GM12878 (cell line): ENCODE measurements around the gene GHITM. TPM values are rescaled to one million over a fixed set of nuclear protein-coding genes. Genes with fewer than 3 reads are reported as not detected.
"Not testable (repeated sequence)": the region's sequence is repeated elsewhere in the genome, so short reads cannot be mapped to it uniquely, and the experiment has no call there.

ENCODE experiments used
- ATAC-seq: fragments of 200-7000 bp; cut with Tn5 transposase; 3 replicates; pipeline ENCODE4 v1.9.1; 2020; ENCODE audit warnings: mild to moderate bottlenecking, moderate library complexity
- BruUV-seq: library from RNA; stranded (reverse); fragments of 400-500 nt; replicated peaks from 2 replicates; lab custom pipeline; 2021; lab: Mats Ljungman, UMichigan
- CTCF ChIA-PET: fragments of 300-600 bp; sonication (Branson Sonifier 250); formaldehyde crosslinking; extraction: SDS; loops from one replicate; lab custom pipeline; 2021; ENCODE audit warnings: inconsistent platforms; lab: Yijun Ruan, JAX
- POLR2A ChIA-PET: fragments of 350-600 bp; formaldehyde crosslinking; extraction: SDS; loops from one replicate; lab custom pipeline; 2021; ENCODE audit warnings: inconsistent platforms; lab: Charles Lee
- RAD21 ChIA-PET: fragments of 300-600 bp; sonication (Branson Sonifier 250); formaldehyde crosslinking; loops from one replicate; lab custom pipeline; 2023; ENCODE audit warnings: antibody characterized with exemption; ENCODE audit not compliant: unreplicated experiment; lab: Charles Lee
- SMC1A ChIA-PET: fragments of 300-600 bp; sonication (Branson Sonifier 250); formaldehyde crosslinking; loops from one replicate; lab custom pipeline; 2023; ENCODE audit not compliant: unreplicated experiment, uncharacterized antibody; lab: Charles Lee
- DNase-seq: peaks from one replicate; pipeline ENCODE4 v3.0.0-alpha.2; 2011; ENCODE audit warnings: low read depth, low spot score
- FAIRE-seq: peaks from 3 replicates; lab custom pipeline; 2011; peaks lifted over from hg19 to GRCh38; lab: Jason Lieb, UNC
- H2AFZ ChIP-seq: 2 replicates; pipeline ENCODE4 v1.6.0; 2011; ENCODE audit warnings: low read depth, low read length, control low read depth; ENCODE audit not compliant: control insufficient read depth
- H3K27ac ChIP-seq: 2 replicates; pipeline ENCODE4 v1.5.1; 2011; ENCODE audit warnings: control low read depth; ENCODE audit not compliant: control insufficient read depth, insufficient read depth
- H3K27me3 ChIP-seq, 2 experiments: replicated peaks in 1 of 2; 2 replicates each; pipeline versions ENCODE4 v1.6.0 to v1.6.1; 2011; ENCODE audit warnings: low read length in 1 of 2; ENCODE audit not compliant: control insufficient read depth in 2 of 2, insufficient read depth in 2 of 2
- H3K36me3 ChIP-seq, 2 experiments: 2 replicates each; pipeline ENCODE4 v1.5.1; 2011; ENCODE audit warnings: low read length in 1 of 2; ENCODE audit not compliant: control insufficient read depth in 2 of 2, insufficient read depth in 2 of 2
- H3K4me1 ChIP-seq: 2 replicates; pipeline ENCODE4 v1.6.1; 2011; ENCODE audit warnings: mild to moderate bottlenecking, low read length, moderate library complexity, mixed read lengths; ENCODE audit not compliant: control insufficient read depth, insufficient read depth
- H3K4me2 ChIP-seq: 2 replicates; pipeline ENCODE4 v1.6.0; 2011; ENCODE audit warnings: control low read depth; ENCODE audit not compliant: control insufficient read depth, insufficient read depth
- H3K4me3 ChIP-seq: fragments of 200-600 bp; sonication (generic); 2 replicates; pipeline ENCODE4 v1.5.1; 2016
- H3K79me2 ChIP-seq: 2 replicates; pipeline ENCODE4 v1.6.0; 2011; ENCODE audit warnings: low read length; ENCODE audit not compliant: control insufficient read depth, insufficient read depth
- H3K9ac ChIP-seq: 2 replicates; pipeline ENCODE4 v1.8.0; 2011; ENCODE audit warnings: low read length, control low read depth, mixed read lengths; ENCODE audit not compliant: control insufficient read depth, insufficient read depth
- H3K9me3 ChIP-seq: replicated peaks from 3 replicates; pipeline ENCODE4 v1.5.1; 2011; ENCODE audit warnings: mild to moderate bottlenecking, low read length; ENCODE audit not compliant: control insufficient read depth, insufficient read depth
- H4K20me1 ChIP-seq: 2 replicates; pipeline ENCODE4 v1.6.0; 2011; ENCODE audit not compliant: control insufficient read depth, insufficient read depth
- RAD21 ChIP-seq: IDR thresholded peaks from 2 replicates; pipeline ENCODE4 v1.6.1; 2011; ENCODE audit warnings: mild to moderate bottlenecking, low read depth, low read length, moderate library complexity; ENCODE audit not compliant: insufficient read depth
- WGBS: methylation state at CpG from one replicate; pipeline ENCODE4 v1.1.6; 2016; ENCODE audit warnings: low lambda C conversion rate; ENCODE audit not compliant: insufficient replicate concordance, insufficient coverage; ENCODE audit errors: missing lambda C conversion rate; 5-methylcytosine and 5-hydroxymethylcytosine counted together
- in situ Hi-C: fragments of 300-500 bp; cut with MboI; formaldehyde crosslinking; loops from 9 replicates; pipeline ENCODE4 v1.14.3; 2018; ENCODE audit warnings: mixed read lengths
- intact Hi-C: fragments of 100-400 bp; cut with micrococcal nuclease; formaldehyde crosslinking; loops from one replicate; pipeline ENCODE4 v1.14.2; 2022; ENCODE audit not compliant: unreplicated experiment
- polyA plus RNA-seq, 11 experiments: library from polyadenylated mRNA; depleted of rRNA in 4 of 11; unstranded in 6 of 11; stranded (reverse) in 5 of 11; fragments of >200 nt; fragmentation: Nextera tagmentation in 4 of 11; fragmentation: Illumina TruSeq in 1 of 11; extraction: Ambion mirVana in 4 of 11; extraction: Trizol in 1 of 11; gene quantifications; 1 replicate in 1 of 11; 2 replicates in 10 of 11; pipeline versions ENCODE4 v1.2.1 to v1.2.3, GENCODE V29; 2011 to 2016; ENCODE audit warnings: inconsistent platforms in 2 of 11, missing spikeins in 2 of 11, low read depth in 1 of 11
- total RNA-seq, 4 experiments: library from RNA; depleted of rRNA in 3 of 4; stranded (reverse); fragments of >200 nt in 3 of 4; fragmentation: Illumina TruSeq in 1 of 4; extraction: Trizol in 1 of 4; gene quantifications; 2 replicates each; pipeline versions ENCODE4 v1.2.1 to v1.2.3, GENCODE V29; 2013 to 2021
- TF ChIP-seq, protein P1 (sequence below), 3 experiments: IDR thresholded peaks in 2 of 3; conservative IDR thresholded peaks in 1 of 3; 2 replicates each; pipeline ENCODE4 v1.5.1; 2011; ENCODE audit warnings: low read depth in 3 of 3, low read length in 3 of 3, mild to moderate bottlenecking in 3 of 3, control low read depth in 2 of 3, moderate library complexity in 2 of 3, inconsistent platforms in 1 of 3, mixed read lengths in 1 of 3; ENCODE audit not compliant: control insufficient read depth in 2 of 3, insufficient read depth in 1 of 3; ENCODE audit errors: extremely low read depth in 1 of 3

Gene GHITM
- total and polyA plus RNA-seq, 10 of the 15 experiments (the other 5 are each of a cell fraction or from before 2014, with no cell fraction given), result 120 to 501 (median 209) TPM

DNA sequence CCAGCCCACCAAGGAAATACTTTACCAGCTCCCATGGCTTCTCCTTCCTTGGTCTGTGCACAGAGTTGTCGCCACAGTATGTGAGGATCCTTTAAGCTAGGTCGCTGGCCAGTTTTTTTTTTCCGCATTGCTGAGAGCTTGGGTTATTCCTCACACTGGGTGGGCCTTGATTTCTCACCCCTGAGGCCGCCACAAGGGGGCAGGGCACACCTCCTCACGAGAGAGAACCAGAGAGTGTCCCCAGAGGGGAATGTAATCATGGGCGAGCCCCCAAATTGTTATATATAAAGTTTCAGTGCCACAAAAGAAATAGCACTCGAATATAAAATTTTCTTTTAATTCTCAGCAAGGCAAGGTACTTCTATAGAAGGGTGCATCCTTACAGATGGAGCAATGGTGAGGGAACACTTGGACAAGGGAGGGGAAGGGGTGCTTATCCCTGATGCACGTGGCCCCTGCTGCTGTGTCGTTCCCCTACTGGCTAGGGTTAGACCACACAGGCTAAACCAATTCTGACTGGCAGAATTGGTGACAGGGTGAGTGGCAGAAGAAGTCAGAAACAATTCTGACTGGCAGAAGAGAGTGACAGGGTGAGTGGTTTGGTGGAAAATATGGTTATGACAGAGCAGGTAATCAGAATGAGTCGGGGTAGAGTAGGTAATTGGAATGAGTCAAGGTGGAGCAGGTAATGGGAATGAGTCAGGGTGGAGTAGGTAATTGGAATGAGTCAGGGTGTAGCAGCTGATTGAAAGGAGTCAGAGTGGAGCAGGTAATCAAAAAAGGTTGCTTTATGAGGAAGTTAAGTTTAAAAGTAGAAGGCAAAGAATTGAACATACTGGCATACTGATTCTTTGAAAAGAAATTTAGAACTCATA lies 13.2 kb upstream of the GHITM start:
- DNase-seq, H3K4me2 ChIP-seq, H3K27ac ChIP-seq, H3K36me3 ChIP-seq, H3K9me3 ChIP-seq, H3K9ac ChIP-seq, POLR2A ChIA-PET, H3K4me1 ChIP-seq, ATAC-seq, H4K20me1 ChIP-seq, H3K27me3 ChIP-seq, intact Hi-C loops, BruUV-seq, in situ Hi-C loops, H3K79me2 ChIP-seq, FAIRE-seq, H2AFZ ChIP-seq, H3K4me3 ChIP-seq: not testable (repeated sequence)
- ChIA-PET RAD21 (interaction anchor here (0.7 kb wide), 1 partner anchor 41 kb away, joined by 3 read pairs; no protein-coding TSS in a partner anchor), SMC1A (interaction anchor here (0.7 to 0.8 kb wide), 2 partner anchors 91 to 1070 kb away, joined by 3 read pairs; no protein-coding TSS in a partner anchor), CTCF (interaction anchor here (1.3 to 1.4 kb wide), 3 partner anchors 79 to 89 kb away, joined by 3 to 5 read pairs (median 4); no protein-coding TSS in a partner anchor)
- WGBS, result 36% methylated on average over 10 of the region's 10 CpGs
- TF ChIP-seq RAD21, result peak; percentile 24; the same call in 1 of the 2 replicates
- TF ChIP-seq, protein P1, sequence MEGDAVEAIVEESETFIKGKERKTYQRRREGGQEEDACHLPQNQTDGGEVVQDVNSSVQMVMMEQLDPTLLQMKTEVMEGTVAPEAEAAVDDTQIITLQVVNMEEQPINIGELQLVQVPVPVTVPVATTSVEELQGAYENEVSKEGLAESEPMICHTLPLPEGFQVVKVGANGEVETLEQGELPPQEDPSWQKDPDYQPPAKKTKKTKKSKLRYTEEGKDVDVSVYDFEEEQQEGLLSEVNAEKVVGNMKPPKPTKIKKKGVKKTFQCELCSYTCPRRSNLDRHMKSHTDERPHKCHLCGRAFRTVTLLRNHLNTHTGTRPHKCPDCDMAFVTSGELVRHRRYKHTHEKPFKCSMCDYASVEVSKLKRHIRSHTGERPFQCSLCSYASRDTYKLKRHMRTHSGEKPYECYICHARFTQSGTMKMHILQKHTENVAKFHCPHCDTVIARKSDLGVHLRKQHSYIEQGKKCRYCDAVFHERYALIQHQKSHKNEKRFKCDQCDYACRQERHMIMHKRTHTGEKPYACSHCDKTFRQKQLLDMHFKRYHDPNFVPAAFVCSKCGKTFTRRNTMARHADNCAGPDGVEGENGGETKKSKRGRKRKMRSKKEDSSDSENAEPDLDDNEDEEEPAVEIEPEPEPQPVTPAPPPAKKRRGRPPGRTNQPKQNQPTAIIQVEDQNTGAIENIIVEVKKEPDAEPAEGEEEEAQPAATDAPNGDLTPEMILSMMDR (IDR thresholded peaks at IDR 0.05 in 2 of 3, conservative IDR thresholded peaks at IDR 0.05 in 1 of 3; ENCODE audit: control insufficient read depth in 2 of 3, extremely low read depth in 1 of 3, insufficient read depth in 1 of 3, low read depth in 3 of 3, low read length in 3 of 3), result peak in 1 of 3 experiments; percentile 19; a peak in 1 of 6 replicates
